NCI-H748 treated with DMSO at 0.1 percent for 48 hours (cell line): ENCODE data around the gene SAMHD1.
"Not testable (repeated sequence)": the region's sequence is repeated elsewhere in the genome, so short reads cannot be mapped to it uniquely, and the experiment has no call there.

Source experiments
- DNase-seq: peaks from one replicate; lab custom pipeline; 2025; lab: John Stamatoyannopoulos, UW

The SAMHD1 gene

DNA sequence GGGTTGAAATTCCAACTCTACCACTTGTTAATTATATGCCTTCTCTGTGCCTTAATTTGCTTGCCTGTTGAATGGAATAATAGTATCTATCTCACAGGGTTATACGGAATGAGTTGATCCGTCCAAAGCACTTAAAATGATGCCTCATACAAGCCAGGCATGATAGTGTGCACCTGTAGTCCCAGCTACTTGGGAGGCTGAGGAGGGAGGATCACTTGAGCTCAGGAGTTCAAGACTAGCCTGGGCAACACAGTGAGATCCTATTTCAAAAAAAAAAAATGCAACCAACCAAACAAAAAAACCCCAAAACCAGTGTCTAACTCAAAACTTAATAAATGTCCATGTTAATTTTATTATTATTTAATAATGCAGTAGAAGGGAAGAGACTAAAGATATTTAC is 35.3 kb downstream of the SAMHD1 start:
- no peak for DNase-seq

- DNase-seq = no peak
Observed at GRCh38 chr20:36908603-36909002, 42.9 kb downstream of the SAMHD1 start.

- DNase-seq = not testable (repeated sequence)
Observed at GRCh38 chr20:36906086-36906485, 45.4 kb downstream of the SAMHD1 start.

DNA sequence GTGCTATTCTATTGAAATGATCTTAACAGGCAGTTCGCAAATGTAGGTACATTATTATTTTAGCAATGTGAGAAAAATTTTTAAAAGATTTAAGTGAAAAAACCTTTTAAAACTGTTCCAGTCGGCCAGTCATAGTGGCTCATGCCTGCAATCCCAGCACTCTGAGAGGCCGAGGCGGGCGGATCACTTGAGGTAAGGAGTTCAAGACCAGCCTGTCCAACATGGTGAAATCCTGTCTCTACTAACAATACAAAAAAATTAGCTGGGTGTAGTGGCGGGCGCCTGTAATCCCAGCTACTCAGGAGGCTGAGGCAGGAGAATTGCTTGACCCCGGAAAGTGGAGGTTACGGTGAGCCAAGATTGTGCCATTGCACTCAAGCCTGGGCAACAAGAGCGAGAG is 45.9 kb downstream of the SAMHD1 start:
- DNase-seq = not testable (repeated sequence)

DNA sequence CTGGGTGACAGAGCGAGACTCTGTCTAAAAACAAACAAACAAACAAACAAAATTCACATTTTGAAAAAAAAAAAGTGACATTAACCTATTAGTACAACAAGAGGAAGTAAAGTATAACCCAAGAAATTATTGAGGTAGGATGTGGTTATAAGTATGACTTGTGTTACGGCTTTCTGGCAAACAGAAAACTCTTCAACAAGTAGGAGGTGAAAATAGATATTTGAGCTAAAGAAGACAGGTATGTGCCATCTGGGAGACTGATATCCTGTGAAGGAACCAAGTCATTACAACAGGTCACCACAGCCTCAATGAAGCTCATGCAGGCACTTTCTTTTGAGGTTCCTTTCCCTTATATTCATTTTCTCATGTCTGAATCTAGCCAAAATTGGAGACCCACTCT is 46.8 kb downstream of the SAMHD1 start:
- no peak for DNase-seq

DNA sequence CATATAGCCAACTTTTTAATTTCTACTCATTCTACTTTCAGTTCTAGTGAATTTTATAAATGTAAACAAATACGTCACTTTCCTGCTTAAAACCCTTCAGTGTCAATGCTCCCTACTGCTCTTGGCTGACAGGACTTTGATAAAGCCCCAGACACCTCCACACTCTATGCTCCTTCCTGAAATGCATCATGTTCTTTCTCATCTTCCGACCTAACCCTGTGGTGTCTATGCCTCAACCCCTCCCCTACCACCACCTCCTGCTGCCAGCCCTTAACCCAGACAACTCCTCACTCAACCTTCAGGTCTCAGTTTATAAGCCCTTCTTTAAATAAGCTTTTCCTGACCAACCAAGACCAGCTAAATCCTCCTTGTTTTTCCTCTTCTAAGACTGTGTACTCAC is 56.5 kb downstream of the SAMHD1 start:
- no peak for DNase-seq

DNA sequence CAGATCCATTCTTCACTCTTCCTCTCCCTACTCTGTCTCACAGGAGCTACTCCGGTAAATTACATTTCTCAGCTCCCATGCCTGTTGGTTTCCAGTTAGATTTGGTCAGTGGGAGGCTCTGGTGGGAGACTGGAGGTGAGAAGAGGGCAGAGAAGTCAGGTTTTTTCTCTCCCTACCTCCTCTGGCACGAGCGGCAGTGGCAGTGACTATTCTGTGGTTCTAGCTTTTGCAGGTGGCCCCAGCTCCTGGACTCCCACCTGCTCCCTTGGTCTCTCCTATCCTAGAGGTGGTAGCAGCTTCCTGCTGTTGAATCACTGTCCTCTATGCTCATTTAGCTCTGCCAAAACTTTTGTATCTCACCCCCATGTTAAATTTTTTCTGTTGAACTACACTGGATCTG is 57.7 kb downstream of the SAMHD1 start:
- DNase-seq = no peak

GRCh38 chr20:36891211-36891610 is 60.3 kb downstream of the SAMHD1 start:
- DNase-seq = no peak

- DNase-seq = no peak
Observed at GRCh38 chr20:36890586-36890985, 60.9 kb downstream of the SAMHD1 start.

GRCh38 chr20:36888880-36889516 is 62.5 kb downstream of the SAMHD1 start:
- no peak for DNase-seq

DNA sequence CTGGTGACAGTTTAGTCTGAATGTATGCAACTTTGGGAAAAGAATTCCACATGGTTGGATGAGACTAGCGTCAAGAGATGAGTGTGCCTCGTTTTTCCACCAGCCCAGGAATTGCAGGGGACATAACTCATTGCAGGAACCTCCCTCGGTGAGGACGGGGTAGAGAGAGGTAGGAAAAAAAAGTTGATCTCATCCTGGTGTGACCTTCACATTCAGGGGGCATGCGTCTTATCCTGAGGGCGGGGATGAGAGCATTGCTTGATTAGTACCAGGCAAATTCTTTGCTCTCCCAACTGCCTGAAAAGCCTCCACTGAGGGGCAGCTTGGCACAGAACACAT is 63.8 kb downstream of the SAMHD1 start:
- no peak for DNase-seq

DNA sequence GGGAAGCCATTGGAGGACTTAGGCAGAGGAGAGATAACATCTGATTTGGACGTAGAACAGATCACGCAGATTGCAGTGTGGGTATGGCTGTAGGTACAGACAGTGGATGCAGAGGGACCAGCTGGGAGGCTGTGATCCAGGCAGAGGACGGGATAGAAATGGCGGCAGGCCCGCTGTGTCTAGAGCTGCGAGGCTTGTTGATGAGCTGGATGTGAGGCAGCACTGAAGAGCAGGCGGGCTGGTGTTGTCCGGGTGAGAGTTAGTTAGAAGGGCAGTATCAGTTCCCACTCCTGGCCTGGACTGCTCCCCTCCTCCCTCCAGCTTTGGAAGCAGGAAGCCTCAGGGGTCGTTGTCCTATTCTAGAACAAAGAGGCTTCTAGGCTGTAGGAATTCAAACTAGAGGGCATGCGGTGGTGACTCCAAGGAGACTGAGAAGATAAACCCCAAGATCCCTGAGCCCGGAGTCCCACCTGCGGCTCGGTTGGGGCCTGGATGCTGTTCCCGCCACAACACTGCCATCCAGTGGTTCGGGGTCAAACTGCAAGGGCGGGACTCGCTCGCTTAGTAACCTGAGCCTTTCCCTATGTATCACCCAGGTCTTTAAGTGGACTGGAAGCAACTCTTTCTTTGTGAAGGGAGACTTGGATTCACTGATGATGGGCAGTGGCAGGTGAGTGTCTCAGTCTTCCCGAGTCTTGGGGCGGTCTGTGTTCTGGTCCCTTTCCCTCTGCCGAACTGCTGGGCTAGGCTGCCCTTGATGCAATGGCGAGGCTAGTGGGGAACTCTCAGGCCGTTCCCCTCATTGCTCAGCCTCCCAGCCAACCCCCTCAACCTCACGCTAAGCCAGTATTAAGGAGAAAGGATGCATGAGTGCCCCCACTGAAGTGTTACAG is 64.4 kb downstream of the SAMHD1 start:
- peak; percentile 66 for DNase-seq

- DNase-seq = no peak
Observed at GRCh38 chr20:36885356-36885755, 66.2 kb downstream of the SAMHD1 start.

- no peak for DNase-seq
Observed at GRCh38 chr20:36883977-36884535, 67.5 kb downstream of the SAMHD1 start.

- no peak for DNase-seq
Observed at GRCh38 chr20:36881888-36882287, 69.6 kb downstream of the SAMHD1 start.

GRCh38 chr20:36881331-36881730 is 70.2 kb downstream of the SAMHD1 start:
- DNase-seq = no peak

DNA sequence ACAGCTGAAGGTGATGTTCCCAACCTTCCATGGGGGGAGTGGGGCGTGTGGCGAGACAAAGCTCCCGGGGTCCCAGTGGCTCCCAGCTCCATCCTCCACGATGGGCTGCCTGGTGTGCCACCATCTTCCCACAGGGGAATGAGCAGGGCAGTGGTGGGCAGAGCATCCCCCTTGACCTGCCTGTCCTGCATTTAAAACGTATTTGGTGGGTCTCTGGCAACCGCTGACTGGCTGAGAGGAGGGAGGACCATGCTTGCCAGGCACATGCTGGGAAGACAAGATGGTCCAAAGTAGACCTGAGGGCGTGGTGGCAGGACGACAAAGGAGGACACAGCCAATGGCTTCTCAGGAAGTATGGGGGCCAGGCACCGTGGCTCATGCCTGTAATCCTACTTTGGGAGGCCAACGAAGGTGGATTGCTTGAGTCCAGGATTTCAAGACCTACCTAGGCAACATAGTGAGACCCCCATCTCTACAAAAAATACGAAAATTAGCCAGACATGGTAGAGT is 70.7 kb downstream of the SAMHD1 start:
- no peak for DNase-seq

DNA sequence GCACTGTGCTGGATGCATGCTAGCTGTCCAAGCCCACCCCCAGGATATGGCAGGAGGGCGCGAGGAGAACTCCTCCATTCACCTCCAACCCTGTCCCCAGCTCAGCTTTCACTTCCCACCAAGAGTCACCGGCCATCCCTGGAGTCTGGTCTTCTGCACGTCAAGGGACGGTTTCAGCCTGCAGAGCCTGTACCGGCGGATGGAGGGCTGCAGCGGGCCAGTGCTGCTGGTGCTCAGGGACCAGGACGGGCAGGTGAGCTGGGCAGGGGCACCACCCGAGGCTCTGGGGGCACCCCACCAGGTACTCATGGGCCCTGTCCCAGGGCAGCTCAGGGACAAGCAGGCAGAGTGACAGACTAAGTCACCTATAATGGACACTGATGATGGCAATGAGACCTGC is 72.6 kb downstream of the SAMHD1 start:
- no peak for DNase-seq

GRCh38 chr20:36876473-36876833 is 75.1 kb downstream of the SAMHD1 start:
- DNase-seq = no peak

DNA sequence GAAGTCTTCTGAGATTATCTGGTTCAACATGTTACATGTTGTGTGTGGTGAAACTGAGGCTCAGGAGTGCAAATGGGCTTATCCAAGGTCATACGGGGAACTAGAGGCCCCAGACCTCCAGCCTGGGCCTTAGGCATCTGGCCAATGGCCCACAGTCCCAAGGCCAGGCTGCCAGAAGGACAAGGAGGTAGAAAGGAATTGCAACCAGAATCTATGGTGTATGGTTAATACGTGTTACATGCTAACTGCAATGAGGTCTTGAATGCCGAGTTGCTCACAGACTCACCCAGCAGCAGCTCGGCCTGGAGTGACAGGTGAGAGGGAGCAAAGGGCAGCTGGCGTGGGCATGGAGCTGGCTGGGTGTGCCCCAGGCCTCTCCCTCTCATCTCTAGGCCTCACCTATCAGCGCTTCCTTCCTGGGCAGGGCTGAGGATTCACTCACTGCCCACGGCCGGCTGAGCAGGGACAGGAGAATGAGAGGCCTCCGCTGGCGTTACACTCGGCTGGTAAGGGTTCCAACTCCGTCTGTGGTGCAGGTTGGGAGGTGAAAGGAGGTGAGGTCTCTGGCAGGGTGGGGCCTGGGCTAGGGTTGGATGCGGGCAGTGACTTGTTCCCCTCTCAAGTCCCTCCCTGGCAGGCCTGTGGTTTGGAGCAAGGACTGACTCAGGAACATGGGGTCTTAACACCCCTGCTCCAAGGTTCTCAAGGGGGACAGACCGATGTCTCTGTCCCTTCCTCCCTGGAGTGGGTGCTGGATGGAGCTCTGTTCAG is 75.6 kb downstream of the SAMHD1 start, which contains the start of gene TLDC2:
Gene TLDC2, plus strand, starts transcription at position 437 of the 771 bp plus-strand sequence. Its CDS starts 37 bp downstream, at position 474.
- no peak for DNase-seq

DNA sequence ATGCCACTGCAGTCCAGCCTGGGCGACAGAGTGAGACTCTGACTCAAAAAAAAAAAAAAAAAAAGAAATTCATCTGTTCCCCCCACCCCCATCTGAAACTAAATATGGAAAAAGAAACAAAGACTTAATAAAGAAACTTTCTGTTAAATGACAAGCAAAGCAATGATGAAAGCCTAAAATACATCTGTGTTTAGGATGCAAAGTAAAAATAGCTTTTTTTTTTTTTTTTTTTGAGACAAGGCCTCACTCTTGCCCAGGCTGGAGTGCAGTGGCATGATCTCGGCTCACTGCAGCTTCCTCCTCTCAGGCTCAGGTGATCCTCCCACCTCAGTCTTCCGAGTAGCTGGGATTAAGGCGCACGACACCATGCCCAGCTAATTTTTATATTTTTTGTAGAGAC is 76.4 kb downstream of the SAMHD1 start:
- DNase-seq = not testable (repeated sequence)

GRCh38 chr20:36873498-36874189 is 77.9 kb downstream of the SAMHD1 start:
- DNase-seq = no peak
